BJ (cell line): ENCODE measurements around the gene ART1. TPM values are rescaled to one million over a fixed set of nuclear protein-coding genes. Genes with fewer than 3 reads are reported as not detected.

ENCODE experiments used
- CTCF ChIA-PET: fragments of 350-600 bp; formaldehyde crosslinking; extraction: SDS; loops from one replicate; lab custom pipeline; 2021; ENCODE audit warnings: antibody characterized with exemption, inconsistent platforms; lab: Yijun Ruan, JAX
- POLR2A ChIA-PET: fragments of 300-600 bp; sonication (Branson Sonifier 250); formaldehyde crosslinking; extraction: SDS; loops from one replicate; lab custom pipeline; 2021; ENCODE audit warnings: antibody characterized with exemption; lab: Charles Lee
- DNase-seq: peaks from one replicate; pipeline ENCODE4 v3.0.0-alpha.2; 2011; ENCODE audit warnings: low read depth
- H3K27me3 ChIP-seq: 2 replicates; pipeline ENCODE4 v1.6.0; 2011; ENCODE audit warnings: low read length; ENCODE audit not compliant: control insufficient read depth, insufficient read depth
- H3K36me3 ChIP-seq: 2 replicates; pipeline ENCODE4 v1.5.1; 2011; ENCODE audit warnings: low read length; ENCODE audit not compliant: control insufficient read depth, insufficient read depth
- H3K4me3 ChIP-seq: 2 replicates; pipeline ENCODE4 v1.5.1; 2011; ENCODE audit warnings: low read depth, mild to moderate bottlenecking, control low read depth, low read length
- CTCF ChIP-seq: IDR thresholded peaks from 2 replicates; pipeline ENCODE4 v1.5.1; 2011; ENCODE audit warnings: low read depth, mild to moderate bottlenecking, control low read depth, inconsistent platforms, low read length, moderate library complexity; ENCODE audit not compliant: insufficient read depth
- polyA plus RNA-seq: library from polyadenylated mRNA; depleted of rRNA; stranded (reverse); fragments of >200 nt; gene quantifications from 2 replicates; pipeline ENCODE4 v1.2.3, GENCODE V29; 2011

ART1 gene
- polyA plus RNA-seq, 1 experiment = not detected

GRCh38 chr11:3623121-3623520 is 21.8 kb upstream of the ART1 start:
- H3K27me3 ChIP-seq = no peaks in the 10 kb centered on the region
- no peak for TF ChIP-seq CTCF
- ChIA-PET POLR2A (no interaction called here), CTCF (interaction anchor here (1.8 kb wide), 1 partner anchor 13 kb away, joined by 4 read pairs; no protein-coding TSS in a partner anchor)
- H3K36me3 ChIP-seq = no peaks in the 10 kb centered on the region
- no peak for DNase-seq
- H3K4me3 ChIP-seq = no peak overlapping the region

GRCh38 chr11:3623767-3624458 is 21.0 kb upstream of the ART1 start:
- ChIA-PET CTCF (interaction anchor here (1.8 kb wide), 1 partner anchor 13 kb away, joined by 4 read pairs; no protein-coding TSS in a partner anchor), POLR2A (no interaction called here)
- TF ChIP-seq CTCF = no peak
- no peaks in the 10 kb centered on the region for H3K36me3 ChIP-seq
- no peak for DNase-seq
- H3K4me3 ChIP-seq = no peak overlapping the region
- H3K27me3 ChIP-seq = no peaks in the 10 kb centered on the region

- no peaks in the 10 kb centered on the region for H3K27me3 ChIP-seq
- no peaks in the 10 kb centered on the region for H3K36me3 ChIP-seq
- POLR2A ChIA-PET = no interaction called here
- no peak for DNase-seq
- CTCF ChIA-PET = interaction anchor here (1.2 to 2.4 kb wide), 2 partner anchors 17 to 45 kb away, joined by 3 to 10 read pairs; no protein-coding TSS in a partner anchor
- H3K4me3 ChIP-seq = no peak overlapping the region
- no peak for TF ChIP-seq CTCF
Observed at GRCh38 chr11:3626250-3626960, 18.5 kb upstream of the ART1 start.

- no peak overlapping the region for H3K4me3 ChIP-seq
- ChIA-PET CTCF (interaction anchor here (2.4 kb wide), 1 partner anchor 18 kb away, joined by 10 read pairs; no protein-coding TSS in a partner anchor), POLR2A (no interaction called here)
- no peak for TF ChIP-seq CTCF
- no peaks in the 10 kb centered on the region for H3K36me3 ChIP-seq
- DNase-seq = peak; percentile 58
- H3K27me3 ChIP-seq = no peaks in the 10 kb centered on the region
Observed at GRCh38 chr11:3627291-3627690, 17.6 kb upstream of the ART1 start.

- DNase-seq = no peak
Observed at GRCh38 chr11:3631331-3631730, 13.6 kb upstream of the ART1 start.

More at GRCh38 chr11:3631331-3631730, 13.6 kb upstream of the ART1 start:
- TF ChIP-seq CTCF = no peak
- Histone ChIP-seq H3K27me3 (peaks cover 3% of the 10 kb centered on the region; the same call in 1 of the 2 replicates), H3K36me3 (no peaks in the 10 kb centered on the region), H3K4me3 (no peak overlapping the region)
- ChIA-PET CTCF (no interaction called here), POLR2A (no interaction called here)
